Ascending aorta (tissue), 2 donors: Measurements from ENCODE around the gene ZDHHC20. TPM values are rescaled to one million over a fixed set of nuclear protein-coding genes. Genes with fewer than 3 reads are reported as not detected.

ENCODE experiments used
- DNase-seq, 2 donors: peaks; one replicate each; pipeline ENCODE4 v3.0.0-alpha.2; 2019; ENCODE audit warnings: low spot score in 2 of 2
- H3K27ac ChIP-seq, 2 donors: fragments of 200-600 bp; sonication (generic); one replicate each; pipeline ENCODE4 v1.5.1; 2016 to 2017; ENCODE audit warnings: mild to moderate bottlenecking in 1 of 2
- H3K27me3 ChIP-seq: fragments of 200-600 bp; sonication (generic); one replicate; pipeline ENCODE4 v1.5.1; 2017
- H3K36me3 ChIP-seq, 2 donors: fragments of 200-600 bp; sonication (generic); one replicate each; pipeline ENCODE4 v1.5.1; 2016
- H3K4me1 ChIP-seq, 2 donors: fragments of 200-600 bp; sonication (generic); one replicate each; pipeline ENCODE4 v1.5.1; 2016 to 2017; ENCODE audit warnings: mild to moderate bottlenecking in 1 of 2
- H3K4me3 ChIP-seq, 2 donors: fragments of 200-600 bp; sonication (generic); one replicate each; pipeline ENCODE4 v1.5.1; 2016 to 2017; ENCODE audit warnings: mild to moderate bottlenecking in 1 of 2
- H3K9me3 ChIP-seq, 2 donors: fragments of 200-600 bp; sonication (generic); one replicate each; pipeline ENCODE4 v1.5.1; 2016
- CTCF ChIP-seq, 3 experiments: fragments of 200-600 bp in 2 of 3; fragments of 450-650 bp in 1 of 3; sonication (generic) in 2 of 3; IDR thresholded peaks; one replicate each; pipeline ENCODE4 v1.5.1; 2016 to 2019; ENCODE audit warnings: antibody characterized with exemption in 3 of 3, mild to moderate bottlenecking in 1 of 3, moderate library complexity in 1 of 3
- intact Hi-C: fragments of 100-400 bp; cut with DNase I; formaldehyde crosslinking; loops from one replicate; pipeline ENCODE4 v1.15.1; 2023
- total RNA-seq: library from RNA; depleted of rRNA; stranded (reverse); fragments of >200 nt; gene quantifications from one replicate; pipeline ENCODE4 v1.1.0, GENCODE V29; 2016

ZDHHC20 gene
- total RNA-seq, 1 donor from 2014 or later, result 39.8 TPM

- TF ChIP-seq CTCF (IDR thresholded peaks at IDR 0.05), result no peak
- Histone ChIP-seq H3K9me3 (peaks cover 0 to 7% of the 10 kb centered on the region in 2 donors), H3K4me3 (no peak overlapping the region), H3K27me3 (no peaks in the 10 kb centered on the region), H3K27ac (no peak overlapping the region), H3K36me3 (no peaks in the 10 kb centered on the region), H3K4me1 (peaks cover 0 to 4% of the 10 kb centered on the region in 2 donors)
- no peak for DNase-seq
- intact Hi-C loops, result no loop called here
Observed at GRCh38 chr13:21481359-21481758, 22.3 kb upstream of the ZDHHC20 start.

GRCh38 chr13:21478881-21479808 is 20.0 kb upstream of the ZDHHC20 start:
- Histone ChIP-seq H3K4me1 (peaks cover 0 to 4% of the 10 kb centered on the region in 2 donors), H3K9me3 (no peaks in the 10 kb centered on the region), H3K36me3 (no peaks in the 10 kb centered on the region), H3K27me3 (no peaks in the 10 kb centered on the region), H3K4me3 (peak overlapping the region; percentile 32 to 38), H3K27ac (no peak overlapping the region)
- no peak for DNase-seq
- intact Hi-C loops, result loop anchor here (2.0 to 5.0 kb wide), 3 partner anchors 302 to 536 kb away; partner anchors contain the start of genes MRPL57 and SKA3
- TF ChIP-seq CTCF (IDR thresholded peaks at IDR 0.05), result peak; percentile 40 to 62 (median 52)

- Histone ChIP-seq H3K4me3 (peak overlapping the region; percentile 24 to 53), H3K27me3 (no peaks in the 10 kb centered on the region), H3K9me3 (no peaks in the 10 kb centered on the region), H3K36me3 (no peaks in the 10 kb centered on the region), H3K27ac (no peak overlapping the region), H3K4me1 (peaks cover 0 to 4% of the 10 kb centered on the region in 2 donors)
- peak in 1 of 2 donors; percentile 87 for DNase-seq
- intact Hi-C loops, result loop anchor here (1.0 to 5.0 kb wide), 3 partner anchors 18 to 300 kb away; partner anchors contain the start of genes MRPL57, SKA3 and ZDHHC20
- peak; percentile 80 to 93 (median 90) for TF ChIP-seq CTCF (IDR thresholded peaks at IDR 0.05)
Observed at GRCh38 chr13:21476893-21477472, 17.9 kb upstream of the ZDHHC20 start.

DNA sequence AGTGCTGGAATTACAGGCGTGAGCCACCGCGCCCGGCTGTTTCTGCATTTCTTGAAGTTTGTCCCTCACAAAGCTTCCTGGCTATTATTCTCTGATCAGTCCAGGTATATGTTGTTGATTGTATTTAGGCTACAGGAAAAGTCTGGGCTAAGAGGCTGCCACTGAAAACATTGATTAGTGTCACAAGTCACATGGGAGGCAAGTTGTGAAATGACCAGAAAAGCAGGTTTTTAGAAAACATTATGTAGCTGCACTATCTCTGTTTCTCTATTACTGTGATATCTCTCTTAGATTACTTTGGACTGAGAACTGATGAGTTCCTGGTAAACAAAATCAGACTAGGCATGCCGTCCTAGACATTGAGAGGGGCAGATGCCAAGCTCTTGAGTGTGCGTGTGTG is 16.0 kb upstream of the ZDHHC20 start:
- TF ChIP-seq CTCF (IDR thresholded peaks at IDR 0.05), result no peak
- intact Hi-C loops, result loop anchor here (5.0 kb wide), 1 partner anchor 298 kb away; the partner anchor contains the start of genes MRPL57 and SKA3
- no peaks in the 10 kb centered on the region for H3K9me3 ChIP-seq
- DNase-seq, result no peak
- H3K36me3 ChIP-seq, result no peaks in the 10 kb centered on the region
- H3K27ac ChIP-seq, result no peak overlapping the region
- peaks cover 0 to 4% of the 10 kb centered on the region in 2 donors for H3K4me1 ChIP-seq
- H3K4me3 ChIP-seq, result no peak overlapping the region
- H3K27me3 ChIP-seq, result no peaks in the 10 kb centered on the region

DNA sequence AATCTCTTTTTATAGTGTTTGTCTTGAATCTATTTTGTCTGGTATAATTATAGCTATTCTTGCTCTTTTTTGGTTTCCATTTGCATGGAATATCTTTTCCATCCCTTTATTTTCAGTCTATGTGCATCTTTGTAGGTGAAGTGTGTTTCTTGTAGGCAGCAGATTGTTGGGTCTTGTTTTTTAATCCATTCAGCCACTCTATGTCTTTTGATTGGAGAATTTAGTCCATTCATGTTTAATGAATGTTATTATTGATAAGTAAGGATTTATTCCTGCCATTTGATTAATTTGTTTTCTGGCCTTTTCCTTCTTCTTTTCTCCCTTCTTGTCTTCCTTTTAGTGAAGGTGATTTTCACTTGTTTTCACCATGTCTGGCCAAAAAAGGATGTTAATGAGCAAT is 11.7 kb upstream of the ZDHHC20 start:
- no peak overlapping the region for H3K27ac ChIP-seq
- intact Hi-C loops, result no loop called here
- TF ChIP-seq CTCF (IDR thresholded peaks at IDR 0.05), result no peak
- H3K36me3 ChIP-seq, result no peaks in the 10 kb centered on the region
- no peaks in the 10 kb centered on the region for H3K9me3 ChIP-seq
- no peak overlapping the region for H3K4me3 ChIP-seq
- H3K27me3 ChIP-seq, result no peaks in the 10 kb centered on the region
- no peak for DNase-seq
- no peaks in the 10 kb centered on the region for H3K4me1 ChIP-seq
